KG1 (cell line): Measurements from ENCODE around the gene NPAS4.
"Not testable (repeated sequence)": the region's sequence is repeated elsewhere in the genome, so short reads cannot be mapped to it uniquely, and the experiment has no call there.

ENCODE experiments used
- DNase-seq: peaks from one replicate; lab custom pipeline; 2025; lab: John Stamatoyannopoulos, UW

NPAS4 gene

DNA sequence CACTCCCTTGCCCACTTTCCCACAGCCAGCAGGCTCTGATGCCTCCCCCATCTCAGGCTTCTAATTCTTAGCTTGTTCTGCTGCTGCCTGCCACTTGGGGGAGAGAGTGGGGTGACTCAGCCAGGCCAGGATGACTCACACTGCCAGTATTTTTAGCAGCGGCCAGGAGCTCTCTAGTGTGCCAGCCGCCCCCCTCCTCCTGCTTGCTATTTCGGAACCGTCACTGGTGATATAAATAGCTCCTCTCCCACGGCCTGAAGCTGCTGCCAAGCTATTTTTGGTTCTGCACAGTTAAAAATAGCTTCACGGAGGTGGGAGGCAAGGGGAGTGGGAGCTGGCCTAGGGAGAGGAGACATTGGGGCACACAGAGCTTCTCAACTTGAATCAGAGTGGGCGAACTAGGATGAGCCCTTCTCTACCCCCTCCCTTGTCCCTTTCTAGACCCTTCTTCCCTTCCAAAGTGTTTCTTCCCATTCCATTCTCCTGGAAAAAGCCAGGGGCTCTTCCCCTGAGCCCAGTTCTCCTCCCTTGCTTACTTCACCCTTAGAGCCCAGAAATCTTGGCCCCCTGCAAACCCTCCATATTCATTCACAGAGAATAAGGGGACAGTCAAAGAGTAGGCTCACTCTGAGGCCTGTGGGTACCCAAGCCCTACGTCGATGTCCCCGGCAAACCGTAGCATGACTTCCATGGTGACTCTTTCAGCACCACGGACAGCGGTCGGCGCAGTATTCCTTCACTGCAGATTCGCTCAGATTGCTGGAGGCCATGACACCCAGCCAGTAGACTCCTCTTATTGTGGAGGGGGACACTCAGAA, 2.5 kb upstream of the NPAS4 start:
- peak; percentile 64 for DNase-seq

DNA sequence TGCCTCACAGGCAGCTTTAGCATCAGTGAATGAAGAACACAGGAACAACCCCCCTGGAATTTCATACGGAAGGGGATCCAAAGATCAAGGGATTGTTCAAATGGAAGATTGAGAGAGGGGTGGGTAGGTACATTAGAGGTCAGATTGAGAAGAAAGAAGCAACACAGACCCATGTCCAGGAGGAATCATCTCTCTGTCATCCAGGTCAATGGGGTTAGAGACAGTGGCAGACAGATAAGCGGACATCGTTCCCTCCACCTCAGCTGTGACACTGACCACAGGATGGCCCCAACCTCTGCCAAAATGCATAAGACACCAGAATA, 1.9 kb upstream of the NPAS4 start:
- DNase-seq: no peak

DNA sequence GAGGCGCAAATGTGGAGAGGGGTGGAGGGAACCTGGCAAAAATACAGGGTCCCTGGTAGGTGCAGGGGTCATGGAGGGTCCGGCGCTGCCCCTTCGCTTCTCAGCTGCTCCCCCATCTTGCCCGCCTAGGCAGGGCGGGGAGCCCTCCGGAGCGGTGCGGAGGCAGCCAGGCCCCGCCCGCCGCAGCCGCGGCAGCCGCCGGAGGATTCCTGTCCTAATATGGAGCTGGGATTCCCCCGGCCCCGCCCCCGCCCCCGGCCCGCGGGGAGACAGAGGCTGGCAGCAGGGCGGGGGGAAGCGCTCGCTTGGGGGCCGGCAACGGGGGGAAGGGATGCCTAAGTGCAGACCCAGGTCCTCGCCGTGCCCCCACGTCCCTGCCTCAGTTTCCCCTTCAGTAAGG, 1.0 kb upstream of the NPAS4 start:
- no peak for DNase-seq

DNA sequence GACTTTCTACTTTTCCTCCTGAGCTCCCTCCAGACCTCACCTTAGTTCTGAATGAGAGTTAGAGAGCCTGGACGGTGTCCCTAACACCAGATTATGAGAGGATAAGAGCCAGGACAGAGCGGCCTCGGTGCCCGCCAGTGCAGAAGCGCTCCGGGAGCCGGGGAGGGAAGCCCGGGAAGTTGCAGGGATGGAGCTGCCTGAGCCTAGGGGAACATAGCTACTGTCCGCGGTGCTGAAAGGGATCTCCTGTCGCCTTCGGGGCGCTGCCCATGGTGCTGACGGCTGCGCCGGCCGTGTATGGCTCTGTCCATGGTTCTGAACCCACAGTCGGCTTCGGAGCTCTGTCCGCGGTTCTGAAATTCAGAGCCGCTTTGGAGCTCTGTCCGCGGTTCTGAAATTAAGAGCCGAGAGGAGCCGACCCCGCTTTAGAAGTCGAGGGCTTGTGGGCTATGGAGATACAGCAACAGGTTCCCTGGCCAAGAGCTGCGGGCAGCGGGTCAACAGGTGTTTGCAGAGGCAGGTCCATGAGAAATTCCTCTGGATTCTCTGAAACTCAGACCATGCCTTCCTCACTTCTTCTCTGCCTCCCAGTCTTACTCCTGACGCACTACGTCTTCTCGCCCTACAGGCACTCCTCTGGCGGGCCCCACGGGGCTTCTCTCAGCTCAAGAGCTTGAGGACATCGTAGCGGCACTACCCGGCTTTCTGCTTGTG, 814 bp downstream of the NPAS4 start:
- peak; percentile 90 for DNase-seq

DNA sequence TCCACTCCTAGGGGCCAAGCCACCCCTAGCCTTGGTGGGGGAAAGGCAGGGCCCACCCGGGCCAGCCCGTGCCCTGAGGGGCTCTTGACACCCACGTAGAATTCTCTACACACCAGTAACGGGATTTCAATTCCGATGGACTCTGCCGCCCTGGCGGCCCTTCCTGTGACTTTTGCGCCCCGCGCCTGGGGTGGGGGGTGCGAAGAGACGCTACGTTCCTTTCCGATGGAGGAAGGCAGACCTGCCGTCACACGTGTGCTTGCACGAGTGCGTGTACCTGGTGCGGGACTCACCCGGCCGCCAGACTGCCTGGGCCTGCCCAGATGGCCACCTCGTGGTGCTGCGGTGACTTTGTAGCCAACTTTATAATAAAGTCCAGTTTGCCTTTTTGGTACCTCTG, 5.5 kb downstream of the NPAS4 start:
- DNase-seq: no peak

DNA sequence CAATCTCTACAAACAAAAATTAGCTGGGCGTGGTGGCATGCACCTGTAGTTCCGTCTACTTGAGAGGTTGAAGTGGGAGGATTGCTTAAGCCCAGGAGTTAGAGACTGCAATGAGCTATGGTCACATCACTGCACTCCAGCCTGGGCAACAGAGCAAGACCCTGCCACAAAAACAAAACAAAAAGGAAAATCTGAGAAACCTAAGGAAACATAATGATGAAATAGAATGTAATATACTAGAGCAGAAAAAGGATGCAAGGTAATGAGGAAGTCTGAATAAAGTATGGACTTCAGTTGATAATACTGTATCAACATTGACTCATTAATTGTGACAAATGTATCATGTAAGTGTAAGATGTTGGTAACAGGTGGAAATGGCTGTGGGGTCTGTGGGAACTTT, 8.1 kb downstream of the NPAS4 start:
- no peak for DNase-seq

DNA sequence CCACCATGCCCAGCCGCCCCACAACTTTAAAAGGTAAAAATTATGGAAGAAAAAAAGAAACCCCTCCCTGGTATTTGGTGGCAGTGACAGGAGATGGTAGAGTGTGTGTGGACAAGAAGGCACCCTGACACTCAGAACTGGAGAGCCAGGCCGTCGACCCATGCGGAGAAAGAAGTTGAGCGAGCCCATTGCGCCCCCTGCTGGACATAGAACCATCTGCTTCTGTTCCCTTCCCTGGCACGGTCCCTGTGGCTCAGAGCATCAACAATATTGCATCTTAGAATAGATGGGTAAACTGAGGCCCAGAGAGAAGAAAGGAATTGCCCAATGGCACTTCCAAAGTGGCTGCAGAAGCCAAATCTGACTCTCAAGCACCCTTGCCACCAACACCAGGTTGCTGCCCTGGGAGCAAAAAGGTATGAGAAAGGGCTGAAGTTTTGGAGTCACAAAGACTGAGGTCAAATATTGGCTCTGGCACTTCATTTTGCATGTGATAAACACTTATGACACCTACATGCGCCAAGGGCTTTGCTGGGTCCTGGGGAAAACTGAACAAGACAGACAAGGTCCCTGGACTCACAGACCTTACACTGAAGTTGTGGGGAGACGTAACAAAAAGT, 9.3 kb downstream of the NPAS4 start:
- peak; percentile 24 for DNase-seq

DNA sequence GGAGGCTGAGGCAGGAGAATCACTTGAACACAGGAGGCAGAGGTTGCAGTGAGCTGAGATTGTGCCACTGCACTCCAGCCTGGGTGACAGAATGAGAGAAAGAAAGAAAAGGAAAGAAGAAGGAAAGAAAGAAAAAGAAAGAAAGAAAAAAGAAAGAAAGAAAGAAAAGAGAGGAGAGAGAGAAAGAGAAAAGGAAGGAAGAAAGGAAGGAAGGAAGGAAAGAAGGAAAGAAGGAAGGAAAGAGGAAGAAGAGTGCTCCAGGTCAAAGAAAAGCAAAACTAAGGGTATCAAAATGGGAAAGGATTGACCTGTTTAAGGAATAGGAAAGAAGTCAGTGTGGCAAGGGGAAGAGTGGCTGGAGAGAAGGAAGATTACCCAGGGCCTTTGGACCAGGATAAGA, 10.5 kb downstream of the NPAS4 start:
- DNase-seq: not testable (repeated sequence)

DNA sequence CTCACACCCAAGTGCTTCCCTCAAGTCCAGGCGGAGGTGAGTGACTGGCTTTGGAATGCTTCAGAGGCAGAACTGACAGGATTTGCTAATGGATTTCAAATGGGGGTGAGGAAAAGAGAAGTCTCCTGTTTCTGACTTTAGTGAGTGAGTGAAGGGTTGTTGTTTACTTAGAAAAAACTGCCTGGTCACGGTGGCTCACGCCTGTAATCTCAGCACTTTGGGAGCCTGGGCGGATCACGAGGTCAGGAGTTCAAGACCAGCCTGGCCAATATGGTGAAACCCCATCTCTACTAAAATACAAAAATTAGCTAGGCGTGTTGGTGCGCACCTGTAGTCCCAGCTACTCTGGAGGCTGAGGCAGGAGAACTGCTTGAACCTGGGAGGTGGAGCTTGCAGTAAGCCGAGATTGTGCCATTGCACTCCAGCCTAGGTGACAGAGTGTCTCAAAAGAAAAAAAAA, 11.1 kb downstream of the NPAS4 start:
- DNase-seq: not testable (repeated sequence)

DNA sequence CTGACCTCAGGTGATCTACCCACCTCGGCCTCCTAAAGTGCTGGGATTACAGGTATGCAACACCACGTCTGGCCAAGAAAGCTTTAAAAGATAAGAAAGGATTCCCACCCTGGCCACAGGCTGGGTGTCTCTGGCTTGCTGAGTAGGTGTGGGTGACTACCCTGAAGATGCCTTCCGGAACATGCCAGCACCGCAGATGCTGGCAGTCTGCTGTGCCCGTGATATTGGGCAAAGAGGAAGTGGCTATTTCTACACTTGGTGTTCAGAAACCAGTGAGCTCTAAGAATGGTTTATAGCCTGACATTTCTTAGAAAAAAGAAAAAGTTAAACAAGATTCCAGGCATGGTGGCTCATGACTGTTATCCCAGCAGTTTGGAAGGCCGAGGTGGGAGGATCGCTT, 11.8 kb downstream of the NPAS4 start:
- no peak for DNase-seq

DNA sequence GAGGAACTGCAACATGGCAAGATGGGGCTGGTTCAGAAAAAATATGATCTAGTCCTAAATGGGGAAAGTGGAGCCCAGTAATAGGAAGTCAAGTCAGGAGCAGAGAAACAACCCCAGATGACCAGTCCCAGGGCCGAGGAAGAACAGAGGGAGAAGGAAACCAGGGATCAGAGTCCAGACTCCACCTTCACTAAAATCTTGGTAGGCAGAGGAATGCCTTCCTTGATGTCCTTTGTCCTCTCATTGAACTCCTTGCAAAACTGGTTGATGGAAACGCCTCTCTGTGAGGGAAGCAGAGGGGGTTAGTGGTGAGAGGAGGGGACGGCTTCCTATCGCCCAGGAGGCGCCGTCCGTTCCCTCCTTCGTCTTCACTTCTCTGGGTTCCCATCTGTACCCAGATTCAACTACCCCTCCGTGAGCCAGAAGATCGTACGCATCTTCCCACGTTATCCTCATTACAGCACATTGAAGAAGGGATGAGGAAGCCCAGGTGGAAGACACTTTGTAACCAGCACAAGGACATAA, 17.2 kb downstream of the NPAS4 start:
- no peak for DNase-seq

DNA sequence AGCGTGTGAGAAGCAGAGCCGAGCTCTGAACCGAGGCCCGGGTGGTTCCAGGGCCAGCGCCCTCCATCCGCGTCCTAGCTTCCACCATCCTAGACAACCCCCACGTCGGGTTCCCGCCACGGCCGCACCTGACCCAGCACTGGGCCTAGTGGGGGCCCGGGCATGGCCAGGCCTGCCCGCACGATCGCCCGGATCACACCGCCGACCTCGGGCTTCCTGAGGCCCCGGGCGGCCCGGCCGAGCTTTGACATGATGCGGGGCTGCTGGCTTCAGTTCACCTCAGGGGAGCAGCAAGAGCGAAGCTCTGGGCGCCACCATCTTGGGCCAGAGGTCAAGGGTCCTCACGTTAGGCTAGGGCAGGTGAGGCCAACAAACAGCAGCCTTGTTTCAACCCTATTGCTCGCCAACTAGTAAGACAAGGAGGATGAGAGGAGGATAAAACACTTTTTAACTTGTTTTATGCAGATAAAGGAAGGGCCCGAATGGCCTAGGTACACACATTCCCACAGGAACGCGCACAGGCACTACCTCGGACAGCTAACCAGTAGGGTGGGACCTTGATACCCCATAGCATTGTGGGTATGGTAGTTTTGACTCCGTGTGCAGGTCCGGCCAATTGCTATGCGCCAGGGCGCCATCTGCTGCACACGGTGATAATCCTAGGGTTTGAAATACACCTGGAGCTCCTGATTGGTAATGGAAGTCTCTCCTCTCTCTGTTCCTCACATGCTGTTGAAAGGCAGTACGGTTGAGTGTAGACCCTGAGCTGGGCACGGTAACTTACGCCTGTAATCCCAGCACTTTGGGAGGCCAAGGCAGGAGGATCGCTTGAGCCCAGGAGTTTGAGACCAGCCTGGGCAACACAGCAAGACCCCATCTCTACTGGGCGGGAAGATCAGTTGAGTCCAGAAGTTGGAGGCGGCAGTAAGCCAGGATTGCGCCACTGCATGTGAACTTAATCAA, 17.9 kb downstream of the NPAS4 start, which contains the start of gene MRPL11:
Gene MRPL11, minus strand, starts transcription at position 345 of the 963 bp plus-strand sequence. Its CDS starts 94 bp downstream, at position 251.
- peak; percentile 97 for DNase-seq

DNA sequence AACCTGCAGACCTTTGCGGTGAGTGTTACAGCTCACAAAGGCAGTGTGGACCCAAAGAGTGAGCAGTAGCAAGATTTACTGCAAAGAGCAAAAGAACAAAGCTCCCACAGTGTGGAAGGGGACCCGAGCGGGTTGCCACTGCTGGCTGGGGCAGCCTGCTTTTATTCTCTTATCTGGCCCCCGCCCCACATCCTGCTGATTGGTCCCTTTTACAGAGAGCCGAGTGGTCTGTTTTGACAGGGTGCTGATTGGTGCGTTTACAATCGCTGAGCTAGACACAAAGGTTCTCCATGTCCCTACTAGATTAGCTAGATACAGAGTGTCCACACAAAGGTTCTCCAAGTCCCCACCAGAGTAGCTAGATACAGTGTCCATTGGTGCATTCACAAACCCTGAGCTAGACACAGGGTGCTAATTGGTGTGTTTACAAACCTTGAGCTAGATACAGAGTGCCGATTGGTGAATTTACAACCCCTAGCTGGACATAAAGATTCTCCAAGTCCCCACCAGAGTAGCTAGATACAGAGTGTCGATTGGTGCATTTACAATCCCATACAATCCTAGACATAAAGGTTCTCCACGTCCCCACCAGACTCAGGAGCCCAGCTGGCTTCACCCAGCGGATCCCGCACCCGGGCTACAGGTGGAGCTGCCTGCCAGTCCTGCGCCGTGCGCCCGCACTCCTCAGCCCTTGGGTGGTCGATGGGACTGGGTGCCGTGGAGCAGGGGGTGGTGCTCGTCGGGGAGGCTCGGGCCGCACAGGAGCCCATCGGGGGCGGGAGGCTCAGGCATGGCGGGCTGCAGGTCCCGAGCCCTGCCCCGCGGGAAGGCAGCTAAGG, 19.5 kb downstream of the NPAS4 start:
- DNase-seq: not testable (repeated sequence)

DNA sequence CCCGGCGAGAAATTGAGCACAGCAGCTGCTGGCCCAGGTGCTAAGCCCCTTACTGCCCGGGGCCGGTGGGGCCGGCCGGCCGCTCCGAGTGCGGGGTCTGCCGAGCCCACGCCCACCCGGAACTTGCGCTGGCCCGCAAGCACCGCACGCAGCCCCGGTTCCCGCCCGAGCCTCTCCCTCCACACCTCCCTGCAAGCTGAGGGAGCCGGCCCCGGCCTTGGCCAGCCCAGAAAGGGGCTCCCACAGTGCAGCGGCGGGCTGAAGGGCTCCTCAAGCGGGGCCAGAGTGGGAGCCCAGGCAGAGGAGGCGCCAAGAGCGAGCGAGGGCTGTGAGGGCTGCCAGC, 20.1 kb downstream of the NPAS4 start:
- not testable (repeated sequence) for DNase-seq

DNA sequence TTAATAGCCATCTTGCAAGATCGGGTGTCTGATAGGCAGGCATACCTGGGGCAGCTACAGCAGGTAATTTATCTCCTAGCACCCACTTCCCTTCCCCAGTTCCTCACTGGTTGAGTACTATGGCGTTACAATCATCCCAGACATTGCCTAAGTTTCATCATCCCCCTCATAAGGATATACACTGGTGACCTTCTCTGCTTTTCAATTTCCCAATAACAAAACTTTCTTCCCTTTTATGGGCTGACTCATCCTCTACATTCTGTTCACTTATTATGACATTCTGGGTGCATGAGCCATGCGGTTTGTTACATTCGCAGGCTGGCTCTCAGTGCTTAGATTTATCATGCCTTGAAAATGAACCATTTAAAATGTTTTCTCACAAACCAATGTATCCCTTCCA, 22.8 kb downstream of the NPAS4 start:
- DNase-seq: peak; percentile 18

DNA sequence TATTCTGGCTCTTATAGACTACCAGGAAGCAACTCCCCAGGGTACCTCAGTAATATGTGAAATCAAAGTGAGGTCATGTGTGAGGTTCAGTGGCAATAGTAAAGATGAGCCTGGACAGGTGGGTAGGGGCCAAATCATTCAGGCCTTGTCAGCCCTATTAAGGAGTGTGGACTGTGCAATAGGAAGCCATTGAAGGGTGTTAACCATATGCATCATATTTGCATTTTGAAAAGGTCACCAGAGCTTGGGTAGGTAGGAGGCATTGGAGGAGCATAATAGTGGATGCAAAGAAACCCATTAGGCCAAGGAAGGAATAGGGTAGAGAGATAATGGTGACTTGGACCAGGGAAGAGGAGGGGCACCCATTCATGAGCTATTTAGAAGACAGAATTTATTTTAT, 26.2 kb downstream of the NPAS4 start:
- DNase-seq: no peak

DNA sequence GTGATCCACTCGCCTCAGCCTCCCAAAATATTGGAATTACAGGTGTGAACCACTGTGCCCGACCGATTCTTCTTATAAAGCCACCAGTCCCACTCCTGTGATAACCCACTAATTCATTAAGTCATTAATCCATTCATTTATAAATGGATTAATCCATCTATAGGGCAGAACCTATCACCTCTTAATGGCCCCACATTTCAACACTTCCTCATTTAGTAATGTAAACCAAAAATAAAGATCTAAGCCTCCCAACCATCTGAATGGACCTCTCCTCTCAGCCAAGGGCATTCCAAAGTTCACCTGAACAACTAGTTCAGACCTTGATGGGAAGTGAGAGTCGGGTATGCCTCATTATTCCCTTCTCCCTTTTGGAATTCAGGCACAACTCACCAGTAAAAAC, 27.7 kb downstream of the NPAS4 start:
- no peak for DNase-seq

DNA sequence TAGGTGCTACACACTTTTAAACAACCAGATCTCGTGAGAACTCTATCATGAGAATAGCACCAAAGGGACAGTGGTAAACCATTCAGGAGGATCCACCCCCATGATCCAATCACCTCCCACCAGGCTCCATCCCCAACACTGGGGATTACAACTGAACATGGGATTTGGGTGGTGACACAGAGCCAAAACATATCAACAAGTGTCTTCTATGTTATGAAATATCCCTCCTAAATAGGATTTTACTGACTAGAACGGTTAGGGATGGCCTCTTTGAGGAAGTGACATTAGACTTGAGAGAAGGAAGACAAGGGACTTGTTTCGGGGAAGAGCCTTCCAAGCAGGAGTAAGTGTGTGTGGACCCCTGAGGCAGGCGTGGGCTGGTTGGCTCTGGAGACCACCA, 29.7 kb downstream of the NPAS4 start:
- DNase-seq: no peak

DNA sequence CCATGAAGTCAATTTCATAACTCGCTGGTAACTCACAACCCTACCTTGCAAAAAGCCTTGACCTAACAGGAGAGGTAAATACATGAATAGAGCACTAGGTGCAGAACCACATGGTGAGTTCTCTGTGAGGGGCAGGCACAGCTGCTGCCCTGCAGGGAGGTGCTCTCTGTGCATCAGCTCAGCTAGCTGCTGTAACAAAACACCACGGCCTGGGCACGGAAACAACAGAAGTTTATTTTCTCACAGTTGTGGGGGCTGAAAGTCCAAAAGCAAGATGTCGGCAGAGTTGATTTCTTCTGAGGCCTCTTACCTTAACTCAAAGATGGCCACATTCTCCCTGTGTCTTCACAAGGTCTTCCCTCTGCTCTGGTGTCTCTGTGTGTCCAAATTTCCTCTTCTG, 30.8 kb downstream of the NPAS4 start:
- no peak for DNase-seq

DNA sequence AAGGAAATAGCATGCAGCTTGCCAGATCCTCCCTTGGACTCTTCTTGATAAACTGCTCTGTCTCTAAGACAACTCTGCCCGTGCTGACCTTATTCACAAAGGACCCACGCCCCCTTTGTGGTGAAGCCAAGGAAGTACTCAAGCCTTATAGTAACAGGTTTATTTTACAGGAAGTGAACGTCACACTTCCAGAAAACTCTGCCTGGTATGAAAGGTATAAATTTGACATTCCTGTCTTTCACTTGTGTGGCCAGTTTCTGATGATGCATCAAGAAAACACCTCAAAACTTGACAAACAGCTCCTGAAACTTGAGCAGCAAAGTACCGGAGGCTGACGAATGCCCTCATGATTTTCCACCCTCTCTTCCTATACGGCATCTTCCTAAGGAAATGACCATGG, 33.4 kb downstream of the NPAS4 start:
- no peak for DNase-seq

DNA sequence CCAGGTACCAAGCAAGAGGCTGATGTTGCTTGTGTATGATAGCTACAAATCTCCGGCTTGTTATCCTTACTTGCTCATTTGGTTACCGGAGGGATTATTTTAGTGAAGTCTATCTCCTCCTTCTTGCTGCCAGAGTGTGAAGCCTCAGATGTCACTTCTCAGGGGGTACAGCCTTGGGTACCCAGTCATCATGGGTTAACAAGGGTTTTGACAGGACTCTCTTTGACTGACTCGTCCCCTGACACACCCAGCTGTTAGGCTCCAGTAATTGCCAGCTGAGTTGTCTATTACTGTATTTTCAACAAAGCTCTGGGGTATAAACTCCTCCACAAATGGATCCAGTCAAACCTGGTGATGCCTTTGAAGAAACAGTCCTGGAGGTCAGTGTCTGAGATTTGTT, 34.0 kb downstream of the NPAS4 start:
- no peak for DNase-seq
